Measurements from ENCODE around the gene KRTAP10-10. TPM values are rescaled to one million over a fixed set of nuclear protein-coding genes. Genes with fewer than 3 reads are reported as not detected.

KRTAP10-10 gene
- total and polyA plus RNA-seq, 2 donors (not counting 1 experiment from before 2014, with no cell fraction given): not detected

DNA sequence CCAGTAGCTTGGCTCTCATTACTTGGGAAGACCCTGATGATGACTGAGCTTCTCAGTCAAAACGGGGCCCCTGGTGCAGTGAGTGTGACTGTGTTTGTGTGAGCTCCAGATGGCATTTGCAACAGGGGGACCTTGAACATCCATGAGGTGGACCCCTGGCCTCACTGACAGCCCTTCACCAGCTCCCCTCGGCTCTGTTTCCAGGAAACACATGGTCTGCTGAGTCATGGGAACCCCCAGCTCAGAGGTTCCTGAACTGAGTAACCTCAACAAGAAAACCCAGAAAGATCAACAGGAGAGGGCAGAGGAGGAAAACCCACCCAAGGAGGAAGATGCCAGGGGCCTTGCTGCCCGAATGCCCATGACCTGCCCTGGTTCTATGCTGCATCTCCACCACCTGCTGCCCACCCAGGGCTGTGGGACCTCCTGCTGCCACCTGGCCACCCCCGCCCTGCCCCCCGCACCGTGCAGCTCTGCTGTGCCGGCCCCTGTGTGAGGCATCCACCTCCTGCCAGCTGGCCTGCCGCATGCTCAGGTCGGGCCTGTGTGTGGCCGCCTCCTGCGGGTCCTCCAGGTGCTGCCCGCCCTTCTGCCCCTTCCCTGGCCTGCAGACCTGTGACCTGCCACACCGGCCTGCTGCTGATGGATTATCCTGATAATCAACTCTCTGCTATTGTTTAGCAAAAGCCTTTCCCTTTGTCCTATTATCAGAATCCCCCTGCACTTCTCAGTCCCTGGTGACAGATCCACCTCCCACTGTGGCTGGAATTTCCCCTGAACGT lies 49.0 kb downstream of the KRTAP10-10 start:
- H2AFZ ChIP-seq (ENCODE audit: low read length): no peak overlapping the region
- no peaks in the 10 kb centered on the region for H3K36me3 ChIP-seq (ENCODE audit: control insufficient read depth, insufficient read depth, low read length)
- no peak overlapping the region for H3K9ac ChIP-seq (ENCODE audit: insufficient read depth, low read length)
- H4K20me1 ChIP-seq (ENCODE audit: control insufficient read depth, extremely low read depth, insufficient read depth, low read length): no peaks in the 10 kb centered on the region
- H3K4me2 ChIP-seq (ENCODE audit: extremely low read depth, insufficient read depth, low read length): no peak overlapping the region
- no peaks in the 10 kb centered on the region for H3K4me1 ChIP-seq (ENCODE audit: control insufficient read depth, extremely low read depth, insufficient read depth, low read length)
- H3K4me3 ChIP-seq (replicated peaks in 1 of 4; ENCODE audit: control extremely low read depth in 1 of 4, insufficient read depth in 1 of 4, low read depth in 3 of 4, low read length in 4 of 4): no peak overlapping the region
- peaks cover 4% of the 10 kb centered on the region for H3K27me3 ChIP-seq (ENCODE audit: control insufficient read depth, insufficient read depth, low read length)
- no peak overlapping the region for H3K27ac ChIP-seq (ENCODE audit: insufficient read depth, low read length)
- no peaks in the 10 kb centered on the region for H3K9me3 ChIP-seq (ENCODE audit: control insufficient read depth, insufficient read depth, low read depth, low read length)
- no peaks in the 10 kb centered on the region for H3K79me2 ChIP-seq (ENCODE audit: control insufficient read depth, insufficient read depth, low read length)
- no peak for TF ChIP-seq EZH2 (IDR thresholded peaks at IDR 0.05; ENCODE audit: low read length, missing control alignments)
- TF ChIP-seq, protein P1, sequence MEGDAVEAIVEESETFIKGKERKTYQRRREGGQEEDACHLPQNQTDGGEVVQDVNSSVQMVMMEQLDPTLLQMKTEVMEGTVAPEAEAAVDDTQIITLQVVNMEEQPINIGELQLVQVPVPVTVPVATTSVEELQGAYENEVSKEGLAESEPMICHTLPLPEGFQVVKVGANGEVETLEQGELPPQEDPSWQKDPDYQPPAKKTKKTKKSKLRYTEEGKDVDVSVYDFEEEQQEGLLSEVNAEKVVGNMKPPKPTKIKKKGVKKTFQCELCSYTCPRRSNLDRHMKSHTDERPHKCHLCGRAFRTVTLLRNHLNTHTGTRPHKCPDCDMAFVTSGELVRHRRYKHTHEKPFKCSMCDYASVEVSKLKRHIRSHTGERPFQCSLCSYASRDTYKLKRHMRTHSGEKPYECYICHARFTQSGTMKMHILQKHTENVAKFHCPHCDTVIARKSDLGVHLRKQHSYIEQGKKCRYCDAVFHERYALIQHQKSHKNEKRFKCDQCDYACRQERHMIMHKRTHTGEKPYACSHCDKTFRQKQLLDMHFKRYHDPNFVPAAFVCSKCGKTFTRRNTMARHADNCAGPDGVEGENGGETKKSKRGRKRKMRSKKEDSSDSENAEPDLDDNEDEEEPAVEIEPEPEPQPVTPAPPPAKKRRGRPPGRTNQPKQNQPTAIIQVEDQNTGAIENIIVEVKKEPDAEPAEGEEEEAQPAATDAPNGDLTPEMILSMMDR (conservative IDR thresholded peaks at IDR 0.05 in 1 of 2, IDR thresholded peaks at IDR 0.05 in 1 of 2; ENCODE audit: low read depth in 1 of 2, low read length in 2 of 2): no peak
- no peak for DNase-seq (ENCODE audit: low read depth in 2 of 2)

DNA sequence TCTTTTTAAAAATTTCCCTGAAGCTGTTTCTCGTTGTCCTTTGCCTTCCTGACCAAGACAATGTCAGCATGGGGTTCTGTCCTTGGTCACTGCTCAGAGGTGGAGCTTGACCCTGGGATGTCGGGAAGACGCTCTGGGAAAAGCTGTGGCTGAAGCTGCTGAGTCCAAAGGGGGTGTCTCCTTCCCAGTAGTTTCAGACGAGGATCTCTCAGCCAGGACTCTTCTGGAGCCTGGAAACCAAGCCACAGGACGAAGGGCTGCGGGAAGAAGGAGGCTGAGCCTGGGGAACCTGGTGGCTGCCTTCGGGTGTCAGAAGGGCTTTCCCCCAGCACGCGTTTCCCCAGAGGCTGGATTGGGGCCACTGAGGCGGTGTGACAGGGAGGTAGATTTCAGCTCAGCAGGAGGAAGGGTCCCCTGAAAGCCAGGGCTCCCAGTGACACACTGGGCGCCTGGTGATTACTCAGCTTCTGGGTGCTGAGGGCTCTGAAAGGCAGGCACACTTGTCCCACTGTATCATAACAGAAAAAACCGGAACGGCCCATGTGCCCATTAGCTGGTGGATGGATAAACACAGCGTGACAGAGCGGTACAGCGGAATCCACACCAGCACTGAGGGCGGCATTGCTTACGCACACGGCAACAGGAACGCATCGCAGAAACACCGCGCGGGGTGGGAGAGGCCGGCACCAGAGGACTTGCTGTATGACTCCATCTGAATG lies 49.8 kb downstream of the KRTAP10-10 start:
- Histone ChIP-seq H3K4me1 (ENCODE audit: control insufficient read depth, extremely low read depth, insufficient read depth, low read length) (no peaks in the 10 kb centered on the region), H4K20me1 (ENCODE audit: control insufficient read depth, extremely low read depth, insufficient read depth, low read length) (no peaks in the 10 kb centered on the region), H3K36me3 (ENCODE audit: control insufficient read depth, insufficient read depth, low read length) (no peaks in the 10 kb centered on the region), H3K27me3 (ENCODE audit: control insufficient read depth, insufficient read depth, low read length) (peaks cover 4% of the 10 kb centered on the region), H3K27ac (ENCODE audit: insufficient read depth, low read length) (no peak overlapping the region), H3K9ac (ENCODE audit: insufficient read depth, low read length) (no peak overlapping the region), H2AFZ (ENCODE audit: low read length) (no peak overlapping the region), H3K9me3 (ENCODE audit: control insufficient read depth, insufficient read depth, low read depth, low read length) (no peaks in the 10 kb centered on the region), H3K4me2 (ENCODE audit: extremely low read depth, insufficient read depth, low read length) (no peak overlapping the region), H3K4me3 (replicated peaks in 1 of 4; ENCODE audit: control extremely low read depth in 1 of 4, insufficient read depth in 1 of 4, low read depth in 3 of 4, low read length in 4 of 4) (no peak overlapping the region), H3K79me2 (ENCODE audit: control insufficient read depth, insufficient read depth, low read length) (no peaks in the 10 kb centered on the region)
- no peak for TF ChIP-seq EZH2 (IDR thresholded peaks at IDR 0.05; ENCODE audit: low read length, missing control alignments)
- TF ChIP-seq, protein P1 (conservative IDR thresholded peaks at IDR 0.05 in 1 of 2, IDR thresholded peaks at IDR 0.05 in 1 of 2; ENCODE audit: low read depth in 1 of 2, low read length in 2 of 2): no peak
- DNase-seq (ENCODE audit: low read depth in 2 of 2): no peak

DNA sequence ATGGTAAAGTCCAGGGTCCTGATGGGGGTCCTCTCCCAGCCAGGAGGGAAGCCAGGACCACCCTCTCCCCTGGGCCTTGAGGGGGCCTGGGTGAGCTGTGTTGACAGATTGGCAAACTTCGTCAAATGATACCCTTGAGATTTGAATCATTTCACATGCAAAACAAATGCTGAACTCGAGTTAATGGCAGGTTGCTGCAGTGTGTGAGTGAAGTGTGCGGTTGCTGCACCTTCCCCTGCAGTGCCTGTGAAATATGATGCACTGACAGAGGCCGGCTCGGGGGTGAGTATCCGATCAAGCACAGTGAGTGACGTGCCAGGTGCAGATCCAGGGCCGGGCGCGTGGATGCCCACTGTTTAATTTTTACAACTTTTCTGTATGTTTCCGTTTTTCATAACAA lies 50.5 kb downstream of the KRTAP10-10 start:
- Histone ChIP-seq H3K4me2 (ENCODE audit: extremely low read depth, insufficient read depth, low read length) (no peak overlapping the region), H4K20me1 (ENCODE audit: control insufficient read depth, extremely low read depth, insufficient read depth, low read length) (no peaks in the 10 kb centered on the region)

More for the DNA sequence above, 50.5 kb downstream of the KRTAP10-10 start:
- no peaks in the 10 kb centered on the region for H3K79me2 ChIP-seq (ENCODE audit: control insufficient read depth, insufficient read depth, low read length)
- TF ChIP-seq, protein P1 (conservative IDR thresholded peaks at IDR 0.05 in 1 of 2, IDR thresholded peaks at IDR 0.05 in 1 of 2; ENCODE audit: low read depth in 1 of 2, low read length in 2 of 2): no peak
- no peak for TF ChIP-seq EZH2 (IDR thresholded peaks at IDR 0.05; ENCODE audit: low read length, missing control alignments)
- H2AFZ ChIP-seq (ENCODE audit: low read length): no peak overlapping the region
- H3K9ac ChIP-seq (ENCODE audit: insufficient read depth, low read length): no peak overlapping the region
- H3K36me3 ChIP-seq (ENCODE audit: control insufficient read depth, insufficient read depth, low read length): no peaks in the 10 kb centered on the region
- H3K9me3 ChIP-seq (ENCODE audit: control insufficient read depth, insufficient read depth, low read depth, low read length): no peaks in the 10 kb centered on the region
- H3K4me1 ChIP-seq (ENCODE audit: control insufficient read depth, extremely low read depth, insufficient read depth, low read length): no peaks in the 10 kb centered on the region
- H3K4me3 ChIP-seq (replicated peaks in 1 of 4; ENCODE audit: control extremely low read depth in 1 of 4, insufficient read depth in 1 of 4, low read depth in 3 of 4, low read length in 4 of 4): no peak overlapping the region
- DNase-seq (ENCODE audit: low read depth in 2 of 2): no peak
- H3K27me3 ChIP-seq (ENCODE audit: control insufficient read depth, insufficient read depth, low read length): peaks cover 4% of the 10 kb centered on the region
- H3K27ac ChIP-seq (ENCODE audit: insufficient read depth, low read length): no peak overlapping the region

Measured in fibroblast of lung (primary cell).